Adrenal gland (tissue), 5 donors: ENCODE data around the gene IL1RAP.

Source experiments
- CTCF ChIP-seq, 6 experiments: fragments of 450-650 bp in 4 of 6; fragments of 200-600 bp in 2 of 6; sonication (generic) in 1 of 6; IDR thresholded peaks; 1 replicate in 5 of 6; 2 replicates in 1 of 6; pipeline versions ENCODE4 v1.5.1 to v1.8.0; 2016 to 2021; ENCODE audit warnings: antibody characterized with exemption in 6 of 6, mild to moderate bottlenecking in 2 of 6, moderate library complexity in 1 of 6
- POLR2A ChIP-seq, 2 donors: fragments of 450-650 bp; IDR thresholded peaks; one replicate each; pipeline ENCODE4 v1.6.1; 2017; ENCODE audit warnings: antibody characterized with exemption in 2 of 2, mild to moderate bottlenecking in 2 of 2, moderate library complexity in 1 of 2
- donor health status: DM: no; HTN: no; CAD: no.

- TF ChIP-seq CTCF (IDR thresholded peaks at IDR 0.05) (no peak), POLR2A (IDR thresholded peaks at IDR 0.05) (no peak)
Measured at GRCh38 chr3:190496859-190497258, 17.0 kb upstream of the IL1RAP start.
